Liver (tissue), 3 donors: ENCODE results near the gene PALLD.

Experiments used
- ATF3 ChIP-seq: IDR thresholded peaks from 2 replicates; pipeline ENCODE4 v1.6.1; 2016; ENCODE audit warnings: antibody characterized with exemption
- CTCF ChIP-seq: fragments of 150-350 bp; IDR thresholded peaks from 2 replicates; pipeline ENCODE4 v1.5.1; 2017; ENCODE audit warnings: improper control_type of control experiment, low read depth, low read length; ENCODE audit not compliant: missing input control
- EGR1 ChIP-seq, 2 donors: IDR thresholded peaks; 2 replicates each; pipeline ENCODE4 v1.6.1; 2016 to 2018; ENCODE audit warnings: antibody characterized with exemption in 2 of 2, low read depth in 2 of 2
- GABPA ChIP-seq, 2 donors: IDR thresholded peaks in 1 of 2; conservative IDR thresholded peaks in 1 of 2; 2 replicates each; pipeline ENCODE4 v1.6.1; 2016; ENCODE audit warnings: antibody characterized with exemption in 2 of 2, mild to moderate bottlenecking in 1 of 2, moderate library complexity in 1 of 2
- HNF4G ChIP-seq: IDR thresholded peaks from 2 replicates; pipeline ENCODE4 v1.6.1; 2016; ENCODE audit warnings: antibody characterized with exemption
- JUND ChIP-seq, 2 donors: IDR thresholded peaks; 2 replicates each; pipeline ENCODE4 v1.6.1; 2016; ENCODE audit warnings: antibody characterized with exemption in 2 of 2
- MAX ChIP-seq: IDR thresholded peaks from 2 replicates; pipeline ENCODE4 v1.6.1; 2016; ENCODE audit warnings: antibody characterized with exemption
- RAD21 ChIP-seq, 2 donors: IDR thresholded peaks; 2 replicates each; pipeline ENCODE4 v1.6.1; 2016; ENCODE audit warnings: antibody characterized with exemption in 2 of 2, mild to moderate bottlenecking in 2 of 2
- REST ChIP-seq: IDR thresholded peaks from 2 replicates; pipeline ENCODE4 v1.6.1; 2016; ENCODE audit warnings: antibody characterized with exemption, mild to moderate bottlenecking
- SP1 ChIP-seq: IDR thresholded peaks from 2 replicates; pipeline ENCODE4 v1.6.1; 2018; ENCODE audit warnings: antibody characterized with exemption, mild to moderate bottlenecking
- TAF1 ChIP-seq: conservative IDR thresholded peaks from 2 replicates; pipeline ENCODE4 v1.6.1; 2016; ENCODE audit warnings: antibody characterized with exemption, mild to moderate bottlenecking
- YY1 ChIP-seq: IDR thresholded peaks from 2 replicates; pipeline ENCODE4 v1.6.1; 2016; ENCODE audit warnings: antibody characterized with exemption, mild to moderate bottlenecking
- donor health status: healthy.
- donor health status: healthy.

GRCh38 chr4:168516841-168517240 is 20.0 kb downstream of the PALLD start:
- TF ChIP-seq JUND (IDR thresholded peaks at IDR 0.05) = no peak
- no peak for TF ChIP-seq CTCF
- no peak for TF ChIP-seq MAX
- TF ChIP-seq TAF1 = no peak
- TF ChIP-seq EGR1 (IDR thresholded peaks at IDR 0.05; ENCODE audit: low read depth in 2 of 2) = no peak
- TF ChIP-seq REST = no peak
- TF ChIP-seq RAD21 (IDR thresholded peaks at IDR 0.05) = no peak
- TF ChIP-seq GABPA (IDR thresholded peaks at IDR 0.05 in 1 of 2, conservative IDR thresholded peaks at IDR 0.05 in 1 of 2) = no peak
- no peak for TF ChIP-seq SP1
- TF ChIP-seq YY1 = no peak
- TF ChIP-seq ATF3 = no peak
- no peak for TF ChIP-seq HNF4G
